Naive thymus-derived CD4-positive, alpha-beta T cell (primary cell): Measurements from ENCODE around the gene PRKAB2. TPM values are rescaled to one million over a fixed set of nuclear protein-coding genes. Genes with fewer than 3 reads are reported as not detected.

Source experiments
- ATAC-seq: fragments of 150-1000 bp; cut with Tn5 transposase; 2 replicates; pipeline ENCODE4 v1.10.0; 2021; ENCODE audit warnings: mild to moderate bottlenecking, moderate library complexity
- CTCF ChIA-PET: fragments of 350-600 bp; sonication (Branson Sonifier 250); formaldehyde crosslinking; loops from one replicate; lab custom pipeline; 2021; ENCODE audit warnings: antibody characterized with exemption; lab: Charles Lee
- POLR2A ChIA-PET: fragments of 350-600 bp; sonication (Branson Sonifier 250); formaldehyde crosslinking; loops from one replicate; lab custom pipeline; 2021; ENCODE audit warnings: antibody characterized with exemption, inconsistent platforms; lab: Charles Lee
- DNase-seq, 9 donors: peaks; one replicate each; pipeline versions ENCODE4 v3.0.0 to v3.0.0-alpha.2; 2020 to 2022; ENCODE audit warnings: mixed read lengths in 1 of 9
- H3K27ac ChIP-seq: one replicate; pipeline ENCODE4 v1.7.0; 2013; ENCODE audit warnings: mild to moderate bottlenecking, low read depth, low read length, moderate library complexity
- H3K27me3 ChIP-seq, 2 donors: one replicate each; pipeline ENCODE4 v1.7.0; 2013; ENCODE audit warnings: low read length in 2 of 2, mild to moderate bottlenecking in 2 of 2, moderate library complexity in 2 of 2; ENCODE audit not compliant: control insufficient read depth in 2 of 2, insufficient read depth in 2 of 2
- H3K36me3 ChIP-seq, 3 experiments: 1 replicate in 2 of 3; 2 replicates in 1 of 3; pipeline ENCODE4 v1.7.0; 2013; ENCODE audit warnings: low read length in 3 of 3, mild to moderate bottlenecking in 3 of 3, moderate library complexity in 1 of 3; ENCODE audit not compliant: insufficient read depth in 3 of 3, control insufficient read depth in 2 of 3
- H3K4me1 ChIP-seq, 2 donors: one replicate each; pipeline ENCODE4 v1.7.0; 2013; ENCODE audit warnings: low read length in 2 of 2, mild to moderate bottlenecking in 2 of 2, moderate library complexity in 1 of 2; ENCODE audit not compliant: control insufficient read depth in 2 of 2, insufficient read depth in 2 of 2
- H3K4me3 ChIP-seq: 2 replicates; pipeline ENCODE4 v1.7.0; 2013; ENCODE audit warnings: mild to moderate bottlenecking, low read length
- H3K9me3 ChIP-seq, 3 experiments: 1 replicate in 2 of 3; 2 replicates in 1 of 3; pipeline ENCODE4 v1.7.0; 2013; ENCODE audit warnings: low read length in 3 of 3; ENCODE audit not compliant: control insufficient read depth in 2 of 3
- H3K27ac Mint-ChIP-seq, 9 donors: one replicate each; pipeline ENCODE4 v1.8.0; 2020 to 2022; ENCODE audit warnings: mixed read lengths in 9 of 9, mild to moderate bottlenecking in 8 of 9, moderate library complexity in 5 of 9, inconsistent platforms in 2 of 9
- H3K27me3 Mint-ChIP-seq, 5 donors: one replicate each; pipeline ENCODE4 v1.8.0; 2021 to 2022; ENCODE audit warnings: mixed read lengths in 5 of 5, mild to moderate bottlenecking in 1 of 5
- H3K36me3 Mint-ChIP-seq, 5 donors: one replicate each; pipeline ENCODE4 v1.8.0; 2020 to 2022; ENCODE audit warnings: mixed read lengths in 5 of 5, mild to moderate bottlenecking in 3 of 5, inconsistent platforms in 1 of 5
- H3K4me1 Mint-ChIP-seq, 7 donors: one replicate each; pipeline ENCODE4 v1.8.0; 2020 to 2022; ENCODE audit warnings: mixed read lengths in 7 of 7, mild to moderate bottlenecking in 3 of 7, inconsistent platforms in 1 of 7
- H3K4me3 Mint-ChIP-seq, 10 donors: one replicate each; pipeline ENCODE4 v1.8.0; 2020 to 2022; ENCODE audit warnings: mild to moderate bottlenecking in 10 of 10, mixed read lengths in 10 of 10, moderate library complexity in 6 of 10, inconsistent platforms in 2 of 10
- H3K9me3 Mint-ChIP-seq, 11 donors: one replicate each; pipeline ENCODE4 v1.8.0; 2020 to 2022; ENCODE audit warnings: mixed read lengths in 11 of 11, mild to moderate bottlenecking in 4 of 11, inconsistent platforms in 1 of 11, moderate library complexity in 1 of 11
- intact Hi-C, 2 donors: fragments of 100-400 bp; cut with micrococcal nuclease; formaldehyde crosslinking; loops; one replicate each; pipeline ENCODE4 v1.15.1; 2023
- polyA plus RNA-seq, 2 donors: library from polyadenylated mRNA; unstranded; fragments of 300-500 nt; fragmentation: Illumina TruSeq; gene quantifications; one replicate each; pipeline ENCODE4 v1.2.3, GENCODE V29; 2021
- total RNA-seq, 6 experiments: library from RNA in 5 of 6; stranded (reverse) in 5 of 6; gene quantifications; 1 replicate in 5 of 6; 2 replicates in 1 of 6; pipeline ENCODE4 v1.2.3 and lab custom pipeline; 2021 to 2026

PRKAB2 gene
- total and polyA plus RNA-seq, 7 experiments from 2014 or later: 2.4 to 26.9 (median 10.2) TPM

GRCh38 chr1:147214325-147214724 is 42.1 kb upstream of the PRKAB2 start:
- no peaks in the 10 kb centered on the region for H3K4me1 ChIP-seq
- H3K9me3 Mint-ChIP-seq: no peaks in the 10 kb centered on the region
- H3K27ac ChIP-seq: no peak overlapping the region
- peaks cover 0 to 11% (median 5%) of the 10 kb centered on the region in 5 donors for H3K36me3 Mint-ChIP-seq
- CTCF ChIA-PET: no interaction called here
- no peaks in the 10 kb centered on the region for H3K27me3 ChIP-seq
- DNase-seq (no peak), ATAC-seq (no peak)
- H3K4me1 Mint-ChIP-seq: peaks cover 0 to 4% (median 0%) of the 10 kb centered on the region in 7 donors
- no peaks in the 10 kb centered on the region for H3K9me3 ChIP-seq
- no peak overlapping the region for H3K4me3 Mint-ChIP-seq
- H3K4me3 ChIP-seq: no peak overlapping the region
- H3K27ac Mint-ChIP-seq: no peak overlapping the region
- POLR2A ChIA-PET: no interaction called here
- intact Hi-C loops: no loop called here
- H3K27me3 Mint-ChIP-seq: peaks cover 0 to 24% (median 0%) of the 10 kb centered on the region in 5 donors
- H3K36me3 ChIP-seq: no peaks in the 10 kb centered on the region

- H3K27ac Mint-ChIP-seq: no peak overlapping the region
- Histone ChIP-seq H3K27me3 (no peaks in the 10 kb centered on the region), H3K36me3 (no peaks in the 10 kb centered on the region), H3K4me1 (no peaks in the 10 kb centered on the region), H3K27ac (no peak overlapping the region), H3K4me3 (no peak overlapping the region), H3K9me3 (no peaks in the 10 kb centered on the region)
- ATAC-seq: no peak
- H3K9me3 Mint-ChIP-seq: no peaks in the 10 kb centered on the region
- peaks cover 0 to 4% (median 0%) of the 10 kb centered on the region in 7 donors for H3K4me1 Mint-ChIP-seq
- peaks cover 0 to 11% (median 6%) of the 10 kb centered on the region in 5 donors for H3K36me3 Mint-ChIP-seq
- H3K27me3 Mint-ChIP-seq: peaks cover 0 to 19% (median 0%) of the 10 kb centered on the region in 5 donors
- POLR2A ChIA-PET: no interaction called here
- intact Hi-C loops: no loop called here
- H3K4me3 Mint-ChIP-seq: no peak overlapping the region
- CTCF ChIA-PET: interaction anchor here (0.5 kb wide), 1 partner anchor 70 kb away, joined by 3 read pairs; no protein-coding TSS in a partner anchor
- DNase-seq: no peak
Measured at GRCh38 chr1:147213271-147213670, 41.0 kb upstream of the PRKAB2 start.

- Histone ChIP-seq H3K36me3 (no peaks in the 10 kb centered on the region), H3K27ac (no peak overlapping the region), H3K27me3 (no peaks in the 10 kb centered on the region), H3K4me1 (no peaks in the 10 kb centered on the region), H3K9me3 (no peaks in the 10 kb centered on the region), H3K4me3 (no peak overlapping the region)
- Mint-ChIP-seq H3K27me3 (peaks cover 0 to 19% (median 0%) of the 10 kb centered on the region in 5 donors), H3K4me3 (no peak overlapping the region), H3K9me3 (peaks cover 0 to 3% (median 0%) of the 10 kb centered on the region in 11 donors), H3K36me3 (peaks cover 0 to 11% (median 6%) of the 10 kb centered on the region in 5 donors), H3K4me1 (peaks cover 0 to 2% (median 0%) of the 10 kb centered on the region in 7 donors), H3K27ac (no peak overlapping the region)
- POLR2A ChIA-PET: interaction anchor here (0.8 kb wide), 1 partner anchor 31 kb away, joined by 3 read pairs; the partner anchor contains the start of gene CHD1L
- CTCF ChIA-PET: interaction anchor here (1.0 kb wide), 1 partner anchor 38 kb away, joined by 3 read pairs; no protein-coding TSS in a partner anchor
- no peak for ATAC-seq
- no peak for DNase-seq
- intact Hi-C loops: no loop called here
Measured at GRCh38 chr1:147211577-147211976, 39.3 kb upstream of the PRKAB2 start.

- H3K4me1 Mint-ChIP-seq: peaks cover 0 to 2% (median 0%) of the 10 kb centered on the region in 7 donors
- Histone ChIP-seq H3K4me3 (no peak overlapping the region), H3K9me3 (no peaks in the 10 kb centered on the region), H3K36me3 (no peaks in the 10 kb centered on the region), H3K4me1 (no peaks in the 10 kb centered on the region), H3K27me3 (no peaks in the 10 kb centered on the region), H3K27ac (no peak overlapping the region)
- ATAC-seq (no peak), DNase-seq (no peak)
- no peak overlapping the region for H3K27ac Mint-ChIP-seq
- intact Hi-C loops: no loop called here
- no peak overlapping the region for H3K4me3 Mint-ChIP-seq
- H3K27me3 Mint-ChIP-seq: peaks cover 0 to 17% (median 0%) of the 10 kb centered on the region in 5 donors
- peaks cover 0 to 5% (median 0%) of the 10 kb centered on the region in 11 donors for H3K9me3 Mint-ChIP-seq
- H3K36me3 Mint-ChIP-seq: peaks cover 0 to 11% (median 6%) of the 10 kb centered on the region in 5 donors
- ChIA-PET POLR2A (interaction anchor here (0.8 kb wide), 1 partner anchor 31 kb away, joined by 3 read pairs; the partner anchor contains the start of gene CHD1L), CTCF (interaction anchor here (1.0 kb wide), 1 partner anchor 38 kb away, joined by 3 read pairs; no protein-coding TSS in a partner anchor)
Measured at GRCh38 chr1:147210987-147211386, 38.7 kb upstream of the PRKAB2 start.

- no peak overlapping the region for H3K27ac Mint-ChIP-seq
- peaks cover 0 to 10% (median 0%) of the 10 kb centered on the region in 5 donors for H3K27me3 Mint-ChIP-seq
- Histone ChIP-seq H3K36me3 (no peaks in the 10 kb centered on the region), H3K4me1 (no peaks in the 10 kb centered on the region), H3K27me3 (no peaks in the 10 kb centered on the region), H3K9me3 (no peaks in the 10 kb centered on the region), H3K27ac (no peak overlapping the region), H3K4me3 (no peak overlapping the region)
- H3K4me3 Mint-ChIP-seq: no peak overlapping the region
- ATAC-seq: no peak
- peaks cover 0 to 11% (median 6%) of the 10 kb centered on the region in 5 donors for H3K36me3 Mint-ChIP-seq
- H3K4me1 Mint-ChIP-seq: peaks cover 0 to 2% (median 0%) of the 10 kb centered on the region in 7 donors
- POLR2A ChIA-PET: no interaction called here
- no peak for DNase-seq
- peaks cover 0 to 5% (median 0%) of the 10 kb centered on the region in 11 donors for H3K9me3 Mint-ChIP-seq
- CTCF ChIA-PET: interaction anchor here (1.0 kb wide), 1 partner anchor 37 kb away, joined by 3 read pairs; no protein-coding TSS in a partner anchor
- intact Hi-C loops: no loop called here
Measured at GRCh38 chr1:147209825-147210821, 37.9 kb upstream of the PRKAB2 start.

GRCh38 chr1:147208619-147209018 is 36.3 kb upstream of the PRKAB2 start:
- Mint-ChIP-seq H3K9me3 (peaks cover 0 to 5% (median 0%) of the 10 kb centered on the region in 11 donors), H3K27me3 (peaks cover 0 to 8% (median 0%) of the 10 kb centered on the region in 5 donors), H3K36me3 (peaks cover 2 to 24% (median 13%) of the 10 kb centered on the region in 5 donors), H3K4me1 (no peaks in the 10 kb centered on the region), H3K27ac (no peak overlapping the region), H3K4me3 (no peak overlapping the region)
- CTCF ChIA-PET: no interaction called here
- no peak overlapping the region for H3K4me3 ChIP-seq
- no peak overlapping the region for H3K27ac ChIP-seq
- H3K9me3 ChIP-seq: no peaks in the 10 kb centered on the region
- POLR2A ChIA-PET: interaction anchor here (0.6 kb wide), 1 partner anchor 13 kb away, joined by 4 read pairs; no protein-coding TSS in a partner anchor
- H3K4me1 ChIP-seq: no peaks in the 10 kb centered on the region
- ATAC-seq (no peak), DNase-seq (no peak)
- H3K36me3 ChIP-seq: no peaks in the 10 kb centered on the region
- no peaks in the 10 kb centered on the region for H3K27me3 ChIP-seq
- intact Hi-C loops: no loop called here
